ENCODE data around the gene ADCY2.

DNA sequence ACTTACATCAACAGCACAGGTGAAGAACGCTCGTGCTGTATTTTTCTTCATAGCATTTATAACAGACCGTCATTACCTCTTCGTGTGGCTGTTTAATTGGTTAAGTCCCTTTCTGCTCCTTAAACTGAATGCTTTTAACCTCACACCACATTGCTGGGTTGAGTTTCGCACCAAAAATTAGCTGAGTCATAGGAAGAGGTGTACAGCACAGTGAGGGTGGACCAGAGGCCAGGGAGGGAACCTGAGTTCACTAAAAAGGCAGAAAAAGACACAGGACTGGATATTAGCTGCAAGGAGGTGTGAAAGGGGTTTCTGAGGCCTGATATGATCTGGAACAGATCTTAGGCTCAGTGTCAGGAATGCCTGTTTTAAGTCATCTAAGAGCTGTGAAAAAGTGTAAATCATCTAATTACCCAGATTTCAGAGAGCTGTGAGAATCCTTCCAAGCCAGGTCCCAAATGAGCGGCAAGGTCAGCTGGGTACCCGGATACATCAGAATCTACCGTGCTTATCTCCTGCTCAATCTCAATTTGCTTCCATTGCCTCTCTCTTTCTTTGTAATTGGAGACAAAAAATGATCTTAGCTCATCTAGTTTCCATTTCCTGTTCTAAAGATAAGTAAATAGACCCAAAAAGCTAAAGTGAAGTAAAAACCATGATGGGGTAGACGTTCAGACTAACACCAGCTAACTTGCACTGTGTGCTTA lies 462.1 kb downstream of the ADCY2 start:
- no peak for TF ChIP-seq POLR2A (IDR thresholded peaks at IDR 0.05; ENCODE audit: low read length)
- TF ChIP-seq GATA1 (IDR thresholded peaks at IDR 0.05; ENCODE audit: low read depth, low read length) = no peak
